Ishikawa (cell line): Measurements from ENCODE around the gene METTL22.

ENCODE experiments used
- CEBPB ChIP-seq: IDR thresholded peaks from 2 replicates; pipeline ENCODE4 v1.6.1; 2012
- CREB1 ChIP-seq: IDR thresholded peaks from 2 replicates; pipeline ENCODE4 v1.6.1; 2012; ENCODE audit warnings: low read depth
- EGR1 ChIP-seq: IDR thresholded peaks from 2 replicates; pipeline ENCODE4 v1.6.1; 2012
- EP300 ChIP-seq: IDR thresholded peaks from 2 replicates; pipeline ENCODE4 v1.6.1; 2012; ENCODE audit warnings: borderline replicate concordance
- FOXM1 ChIP-seq: IDR thresholded peaks from 2 replicates; pipeline ENCODE4 v1.6.1; 2012; ENCODE audit warnings: low read depth, borderline replicate concordance
- MAX ChIP-seq: IDR thresholded peaks from 2 replicates; pipeline ENCODE4 v1.6.1; 2012
- NFIC ChIP-seq: IDR thresholded peaks from 2 replicates; pipeline ENCODE4 v1.6.1; 2012
- RAD21 ChIP-seq: IDR thresholded peaks from 2 replicates; pipeline ENCODE4 v1.6.1; 2012; ENCODE audit warnings: low read depth
- REST ChIP-seq: IDR thresholded peaks from 2 replicates; pipeline ENCODE4 v1.6.1; 2012; ENCODE audit warnings: low read depth, mild to moderate bottlenecking
- TAF1 ChIP-seq: IDR thresholded peaks from 2 replicates; pipeline ENCODE4 v1.6.1; 2012; ENCODE audit warnings: low read depth, mild to moderate bottlenecking
- TCF12 ChIP-seq: IDR thresholded peaks from 2 replicates; pipeline ENCODE4 v1.6.1; 2012; ENCODE audit warnings: low read depth
- TEAD4 ChIP-seq: IDR thresholded peaks from 2 replicates; pipeline ENCODE4 v1.6.1; 2012
- YY1 ChIP-seq: IDR thresholded peaks from 2 replicates; pipeline ENCODE4 v1.6.1; 2012; ENCODE audit warnings: low read depth
- ZBTB7A ChIP-seq: IDR thresholded peaks from 2 replicates; pipeline ENCODE4 v1.6.1; 2012; ENCODE audit warnings: low read depth
- TF ChIP-seq, protein P1 (sequence below): IDR thresholded peaks from 2 replicates; pipeline ENCODE4 v1.6.1; 2012

Gene METTL22

DNA sequence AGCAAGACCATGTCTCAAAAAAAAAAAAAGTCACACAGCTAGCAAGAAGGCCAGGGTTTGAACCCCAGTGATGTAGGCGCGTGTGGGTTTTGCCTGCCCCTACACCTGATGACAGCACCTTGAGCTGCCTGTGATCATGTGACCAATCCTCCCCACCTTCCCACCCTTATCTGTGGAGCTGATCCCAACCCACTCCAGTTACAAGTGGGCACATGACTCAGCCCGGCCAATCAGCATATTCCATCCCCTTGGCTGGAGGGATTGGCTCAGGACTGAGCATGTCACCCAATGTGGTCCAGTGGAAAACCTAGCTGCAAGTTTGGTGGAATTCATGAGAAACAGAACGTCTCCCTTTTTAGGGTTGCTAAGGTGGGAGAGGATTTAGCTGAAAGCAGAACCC is 37.8 kb upstream of the METTL22 start:
- TF ChIP-seq REST (no peak), EP300 (no peak)
- TF ChIP-seq, protein P1, sequence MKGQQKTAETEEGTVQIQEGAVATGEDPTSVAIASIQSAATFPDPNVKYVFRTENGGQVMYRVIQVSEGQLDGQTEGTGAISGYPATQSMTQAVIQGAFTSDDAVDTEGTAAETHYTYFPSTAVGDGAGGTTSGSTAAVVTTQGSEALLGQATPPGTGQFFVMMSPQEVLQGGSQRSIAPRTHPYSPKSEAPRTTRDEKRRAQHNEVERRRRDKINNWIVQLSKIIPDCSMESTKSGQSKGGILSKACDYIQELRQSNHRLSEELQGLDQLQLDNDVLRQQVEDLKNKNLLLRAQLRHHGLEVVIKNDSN: peak; percentile 83

GRCh38 chr16:8585041-8585440 is 36.5 kb upstream of the METTL22 start:
- TF ChIP-seq YY1: no peak
- TF ChIP-seq, protein P1: no peak
- TF ChIP-seq RAD21: no peak
- no peak for TF ChIP-seq EP300
- TF ChIP-seq EGR1: no peak
- no peak for TF ChIP-seq MAX
- no peak for TF ChIP-seq TAF1
- TF ChIP-seq NFIC: no peak
- TF ChIP-seq ZBTB7A: no peak
- no peak for TF ChIP-seq TCF12
- TF ChIP-seq CEBPB: no peak
- TF ChIP-seq REST: no peak

GRCh38 chr16:8585857-8586256 is 35.6 kb upstream of the METTL22 start:
- TF ChIP-seq REST (no peak), CEBPB (no peak), EGR1 (no peak)

GRCh38 chr16:8587065-8587464 is 34.4 kb upstream of the METTL22 start:
- TF ChIP-seq NFIC (no peak), ZBTB7A (no peak), CEBPB (no peak), MAX (no peak), TAF1 (no peak)

- TF ChIP-seq CREB1: no peak
- TF ChIP-seq, protein P1: no peak
- TF ChIP-seq TAF1: no peak
- TF ChIP-seq FOXM1: no peak
- TF ChIP-seq NFIC: no peak
- TF ChIP-seq EP300: no peak
- no peak for TF ChIP-seq MAX
- TF ChIP-seq REST: no peak
- TF ChIP-seq TEAD4: no peak
- no peak for TF ChIP-seq YY1
- no peak for TF ChIP-seq TCF12
- no peak for TF ChIP-seq EGR1
- TF ChIP-seq CEBPB: no peak
These were observed 32.8 kb upstream of the METTL22 start for GRCh38 chr16:8588682-8589056.
